NCI-H774 (cell line): ENCODE measurements around the gene NCOA3.
"Not testable (repeated sequence)": the region's sequence is repeated elsewhere in the genome, so short reads cannot be mapped to it uniquely, and the experiment has no call there.

Experiments used
- DNase-seq: peaks from one replicate; lab custom pipeline; 2025; lab: John Stamatoyannopoulos, UW

NCOA3 gene

GRCh38 chr20:47566269-47566668 is 64.6 kb downstream of the NCOA3 start:
- no peak for DNase-seq

GRCh38 chr20:47568019-47568418 is 66.3 kb downstream of the NCOA3 start:
- DNase-seq = peak; percentile 54

- DNase-seq = no peak
Measured at GRCh38 chr20:47568837-47569410, 67.2 kb downstream of the NCOA3 start.

GRCh38 chr20:47571426-47571825 is 69.7 kb downstream of the NCOA3 start:
- DNase-seq = no peak

- DNase-seq = no peak
Measured at GRCh38 chr20:47572105-47572729, 70.5 kb downstream of the NCOA3 start.

GRCh38 chr20:47573559-47573958 is 71.9 kb downstream of the NCOA3 start:
- DNase-seq = no peak

GRCh38 chr20:47574616-47575364 is 73.1 kb downstream of the NCOA3 start:
- DNase-seq = peak; percentile 81

GRCh38 chr20:47576516-47577033 is 74.9 kb downstream of the NCOA3 start:
- DNase-seq = peak; percentile 71

- DNase-seq = no peak
Measured at GRCh38 chr20:47577314-47577713, 75.6 kb downstream of the NCOA3 start.

- no peak for DNase-seq
Measured at GRCh38 chr20:47578543-47578942, 76.9 kb downstream of the NCOA3 start.

GRCh38 chr20:47580686-47581085 is 79.0 kb downstream of the NCOA3 start:
- DNase-seq = not testable (repeated sequence)

GRCh38 chr20:47581090-47581489 is 79.4 kb downstream of the NCOA3 start:
- no peak for DNase-seq

GRCh38 chr20:47583551-47583950 is 81.9 kb downstream of the NCOA3 start:
- no peak for DNase-seq

GRCh38 chr20:47585087-47585747 is 83.5 kb downstream of the NCOA3 start:
- no peak for DNase-seq

- no peak for DNase-seq
Measured at GRCh38 chr20:47586649-47587294, 85.1 kb downstream of the NCOA3 start.

GRCh38 chr20:47588158-47588557 is 86.5 kb downstream of the NCOA3 start:
- no peak for DNase-seq

GRCh38 chr20:47591231-47591630 is 89.5 kb downstream of the NCOA3 start:
- DNase-seq = no peak

- no peak for DNase-seq
Measured at GRCh38 chr20:47594157-47594556, 92.5 kb downstream of the NCOA3 start.

- DNase-seq = not testable (repeated sequence)
Measured at GRCh38 chr20:47595138-47595537, 93.5 kb downstream of the NCOA3 start.

GRCh38 chr20:47596003-47596571 is 94.4 kb downstream of the NCOA3 start:
- DNase-seq = no peak

- DNase-seq = no peak
Measured at GRCh38 chr20:47597090-47597489, 95.4 kb downstream of the NCOA3 start.
